HepG2 (cell line): ENCODE measurements around the gene YTHDF1. TPM values are rescaled to one million over a fixed set of nuclear protein-coding genes. Genes with fewer than 3 reads are reported as not detected.

Experiments
- ATAC-seq: fragments of 200-7000 bp; cut with Tn5 transposase; 3 replicates; pipeline ENCODE4 v1.9.1; 2020; ENCODE audit warnings: mild to moderate bottlenecking, moderate library complexity
- BruUV-seq: library from RNA; stranded (reverse); fragments of 400-500 nt; replicated peaks from 2 replicates; lab custom pipeline; 2021; lab: Mats Ljungman, UMichigan
- CTCF ChIA-PET: fragments of 300-600 bp; formaldehyde crosslinking; extraction: SDS; loops from one replicate; lab custom pipeline; 2021; ENCODE audit warnings: low total read pairs, inconsistent platforms, low intra/inter-chr PET ratio; lab: Yijun Ruan, JAX
- POLR2A ChIA-PET: fragments of 350-600 bp; sonication (Branson Sonifier 250); formaldehyde crosslinking; loops from one replicate; lab custom pipeline; 2020; ENCODE audit warnings: antibody characterized with exemption, inconsistent platforms; lab: Yijun Ruan, JAX
- DNase-seq: peaks from one replicate; pipeline ENCODE4 v3.0.0-alpha.2; 2015; ENCODE audit warnings: low spot score
- FAIRE-seq: peaks from 3 replicates; lab custom pipeline; 2011; peaks lifted over from hg19 to GRCh38; lab: Jason Lieb, UNC
- H2AFZ ChIP-seq: one replicate; pipeline ENCODE4 v1.6.1; 2011; ENCODE audit warnings: low read length, inconsistent platforms
- H3K27ac ChIP-seq: fragments of 300-600 bp; 3 replicates; pipeline ENCODE4 v1.8.0; 2011; ENCODE audit warnings: mixed run types, mild to moderate bottlenecking, mixed read lengths, low read length, inconsistent platforms; ENCODE audit not compliant: insufficient read depth; ENCODE audit errors: extremely low read length
- H3K27me3 ChIP-seq, 2 experiments: fragments of 200-600 bp in 1 of 2; 2 replicates in 1 of 2; 3 replicates in 1 of 2; pipeline versions ENCODE4 v1.6.0 to v1.8.0; 2011; ENCODE audit warnings: low read length in 2 of 2, mild to moderate bottlenecking in 2 of 2, moderate library complexity in 2 of 2, inconsistent platforms in 1 of 2; ENCODE audit not compliant: insufficient read depth in 2 of 2, control insufficient read depth in 1 of 2
- H3K36me3 ChIP-seq, 2 experiments: fragments of 200-600 bp in 1 of 2; replicated peaks in 1 of 2; 2 replicates in 1 of 2; 3 replicates in 1 of 2; pipeline versions ENCODE4 v1.5.1 to v1.8.0; 2011; ENCODE audit warnings: low read length in 2 of 2, inconsistent platforms in 1 of 2; ENCODE audit not compliant: insufficient read depth in 2 of 2, control insufficient read depth in 1 of 2
- H3K4me1 ChIP-seq: 2 replicates; pipeline ENCODE4 v1.5.1; 2012; ENCODE audit warnings: low read length, inconsistent platforms; ENCODE audit not compliant: insufficient read depth
- H3K4me2 ChIP-seq: 2 replicates; pipeline ENCODE4 v1.6.0; 2011; ENCODE audit warnings: low read depth, low read length, inconsistent platforms
- H3K4me3 ChIP-seq, 3 experiments: fragments of 200-600 bp in 1 of 3; sonication (generic), shearing (Covaris generic) in 1 of 3; replicated peaks in 1 of 3; 2 replicates each; pipeline ENCODE4 v1.5.1; 2011 to 2016; ENCODE audit warnings: low read length in 3 of 3, inconsistent platforms in 2 of 3, low read depth in 2 of 3, mild to moderate bottlenecking in 2 of 3, control low read depth in 1 of 3, mixed read lengths in 1 of 3; ENCODE audit not compliant: insufficient read depth in 1 of 3
- H3K79me2 ChIP-seq: one replicate; pipeline ENCODE4 v1.6.1; 2011; ENCODE audit warnings: low read length, inconsistent platforms; ENCODE audit not compliant: insufficient read depth
- H3K9ac ChIP-seq: 2 replicates; pipeline ENCODE4 v1.6.0; 2011; ENCODE audit warnings: mild to moderate bottlenecking, low read depth, low read length, inconsistent platforms; ENCODE audit not compliant: insufficient read depth
- H3K9me3 ChIP-seq: 2 replicates; pipeline ENCODE4 v1.5.1; 2012; ENCODE audit warnings: mild to moderate bottlenecking, low read length
- H4K20me1 ChIP-seq: 2 replicates; pipeline ENCODE4 v1.6.0; 2011; ENCODE audit warnings: inconsistent platforms, mild to moderate bottlenecking, low read length, moderate library complexity; ENCODE audit not compliant: insufficient read depth
- HIVEP1 ChIP-seq: sonication (generic); formaldehyde crosslinking; IDR thresholded peaks from 2 replicates; pipeline ENCODE4 v1.4.0; 2020; ENCODE audit warnings: mild to moderate bottlenecking, missing genetic modification reagents
- SMC3 ChIP-seq: IDR thresholded peaks from 2 replicates; pipeline ENCODE4 v1.6.1; 2011; ENCODE audit warnings: low read length, improper control_type of control experiment
- TBX2 ChIP-seq: sonication (generic); formaldehyde crosslinking; IDR thresholded peaks from 2 replicates; pipeline ENCODE4 v1.5.0; 2020; ENCODE audit warnings: missing genetic modification reagents, mild to moderate bottlenecking, borderline replicate concordance
- XBP1 ChIP-seq: sonication (generic); formaldehyde crosslinking; IDR thresholded peaks from 2 replicates; pipeline ENCODE4 v1.5.0; 2020; ENCODE audit warnings: missing genetic modification reagents
- ZBED4 ChIP-seq: sonication (generic); formaldehyde crosslinking; IDR thresholded peaks from 2 replicates; pipeline ENCODE4 v1.4.0; 2020; ENCODE audit warnings: missing genetic modification reagents, borderline replicate concordance
- ZNF253 ChIP-seq: sonication (generic); formaldehyde crosslinking; IDR thresholded peaks from 2 replicates; pipeline ENCODE4 v1.8.0; 2022; ENCODE audit warnings: mild to moderate bottlenecking, missing genetic modification reagents, borderline replicate concordance
- ZNF33B ChIP-seq: sonication (generic); formaldehyde crosslinking; IDR thresholded peaks from 2 replicates; pipeline ENCODE4 v1.5.1; 2020; ENCODE audit warnings: mild to moderate bottlenecking, missing genetic modification reagents
- ZNF343 ChIP-seq: sonication (generic); formaldehyde crosslinking; IDR thresholded peaks from 2 replicates; pipeline ENCODE4 v1.4.0; 2020; ENCODE audit warnings: mild to moderate bottlenecking, missing genetic modification reagents
- ZNF605 ChIP-seq: sonication (generic); formaldehyde crosslinking; IDR thresholded peaks from 2 replicates; pipeline ENCODE4 v1.8.0; 2022; ENCODE audit warnings: mild to moderate bottlenecking, missing genetic modification reagents
- ZNF747 ChIP-seq: sonication (generic); formaldehyde crosslinking; IDR thresholded peaks from 2 replicates; pipeline ENCODE4 v1.8.1; 2023; ENCODE audit warnings: missing genetic modification reagents, mild to moderate bottlenecking, borderline replicate concordance
- ZNF788 ChIP-seq: sonication (generic); formaldehyde crosslinking; IDR thresholded peaks from 2 replicates; pipeline ENCODE4 v1.5.0; 2020; ENCODE audit warnings: mild to moderate bottlenecking, missing genetic modification reagents, borderline replicate concordance
- WGBS: methylation state at CpG from one replicate; pipeline ENCODE4 v1.1.6; 2017; ENCODE audit warnings: low lambda C conversion rate; 5-methylcytosine and 5-hydroxymethylcytosine counted together
- in situ Hi-C: cut with HindIII; loops from 2 replicates; pipeline ENCODE4 v1.10.0; 2017; ENCODE audit warnings: low pct_unique_long_range_greater_than_20kb; ENCODE audit not compliant: extremely low pct_ligation_motif_present
- intact Hi-C: fragments of 100-400 bp; cut with micrococcal nuclease; formaldehyde crosslinking; loops from one replicate; pipeline ENCODE4 v1.10.0; 2022; ENCODE audit not compliant: unreplicated experiment
- polyA plus RNA-seq, 8 experiments: library from polyadenylated mRNA; depleted of rRNA in 3 of 8; stranded (reverse) in 7 of 8; unstranded in 1 of 8; fragments of >200 nt; fragmentation: Illumina TruSeq in 4 of 8; extraction: Trizol in 4 of 8; gene quantifications; 2 replicates each; pipeline versions ENCODE4 v1.2.1 to v1.2.3, GENCODE V29; 2011 to 2016; ENCODE audit warnings: low read depth in 4 of 8, missing spikeins in 1 of 8, mixed read lengths in 1 of 8; ENCODE audit not compliant: insufficient read depth in 1 of 8
- total RNA-seq, 5 experiments: library from RNA; depleted of rRNA; stranded (reverse); fragments of >200 nt; fragmentation: Illumina TruSeq; extraction: Trizol; gene quantifications; 2 replicates each; pipeline ENCODE4 v1.2.3, GENCODE V29; 2016; ENCODE audit warnings: low read depth in 1 of 5
- TF ChIP-seq, protein P1 (sequence below): sonication (generic); formaldehyde crosslinking; IDR thresholded peaks from 2 replicates; pipeline ENCODE4 v1.4.0; 2020; ENCODE audit warnings: missing genetic modification reagents, borderline replicate concordance

YTHDF1 gene
- total and polyA plus RNA-seq, 2 of the 13 experiments (the other 11 are each of a cell fraction or from before 2014, with no cell fraction given) = 34.5 to 37.7 TPM

GRCh38 chr20:63215101-63216040, 560 bp downstream of the YTHDF1 start (continued):
- TF ChIP-seq ZNF253 (CRISPR knock-in tag) = peak; percentile 81; the same call in 1 of the 2 replicates
- TF ChIP-seq, protein P1, sequence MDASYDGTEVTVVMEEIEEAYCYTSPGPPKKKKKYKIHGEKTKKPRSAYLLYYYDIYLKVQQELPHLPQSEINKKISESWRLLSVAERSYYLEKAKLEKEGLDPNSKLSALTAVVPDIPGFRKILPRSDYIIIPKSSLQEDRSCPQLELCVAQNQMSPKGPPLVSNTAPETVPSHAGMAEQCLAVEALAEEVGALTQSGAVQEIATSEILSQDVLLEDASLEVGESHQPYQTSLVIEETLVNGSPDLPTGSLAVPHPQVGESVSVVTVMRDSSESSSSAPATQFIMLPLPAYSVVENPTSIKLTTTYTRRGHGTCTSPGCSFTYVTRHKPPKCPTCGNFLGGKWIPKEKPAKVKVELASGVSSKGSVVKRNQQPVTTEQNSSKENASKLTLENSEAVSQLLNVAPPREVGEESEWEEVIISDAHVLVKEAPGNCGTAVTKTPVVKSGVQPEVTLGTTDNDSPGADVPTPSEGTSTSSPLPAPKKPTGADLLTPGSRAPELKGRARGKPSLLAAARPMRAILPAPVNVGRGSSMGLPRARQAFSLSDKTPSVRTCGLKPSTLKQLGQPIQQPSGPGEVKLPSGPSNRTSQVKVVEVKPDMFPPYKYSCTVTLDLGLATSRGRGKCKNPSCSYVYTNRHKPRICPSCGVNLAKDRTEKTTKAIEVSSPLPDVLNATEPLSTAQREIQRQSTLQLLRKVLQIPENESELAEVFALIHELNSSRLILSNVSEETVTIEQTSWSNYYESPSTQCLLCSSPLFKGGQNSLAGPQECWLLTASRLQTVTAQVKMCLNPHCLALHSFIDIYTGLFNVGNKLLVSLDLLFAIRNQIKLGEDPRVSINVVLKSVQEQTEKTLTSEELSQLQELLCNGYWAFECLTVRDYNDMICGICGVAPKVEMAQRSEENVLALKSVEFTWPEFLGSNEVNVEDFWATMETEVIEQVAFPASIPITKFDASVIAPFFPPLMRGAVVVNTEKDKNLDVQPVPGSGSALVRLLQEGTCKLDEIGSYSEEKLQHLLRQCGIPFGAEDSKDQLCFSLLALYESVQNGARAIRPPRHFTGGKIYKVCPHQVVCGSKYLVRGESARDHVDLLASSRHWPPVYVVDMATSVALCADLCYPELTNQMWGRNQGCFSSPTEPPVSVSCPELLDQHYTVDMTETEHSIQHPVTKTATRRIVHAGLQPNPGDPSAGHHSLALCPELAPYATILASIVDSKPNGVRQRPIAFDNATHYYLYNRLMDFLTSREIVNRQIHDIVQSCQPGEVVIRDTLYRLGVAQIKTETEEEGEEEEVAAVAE (CRISPR knock-in tag) = 0 out of 2 replicates have a peak, but pooled peaks have one; percentile 53
- TF ChIP-seq ZNF788 (CRISPR knock-in tag) = peak; percentile 67; the same call in 1 of the 2 replicates
- peak; percentile 47; the same call in 1 of the 2 replicates for TF ChIP-seq ZNF605 (CRISPR knock-in tag)
- TF ChIP-seq SMC3 = peak; percentile 56

DNA sequence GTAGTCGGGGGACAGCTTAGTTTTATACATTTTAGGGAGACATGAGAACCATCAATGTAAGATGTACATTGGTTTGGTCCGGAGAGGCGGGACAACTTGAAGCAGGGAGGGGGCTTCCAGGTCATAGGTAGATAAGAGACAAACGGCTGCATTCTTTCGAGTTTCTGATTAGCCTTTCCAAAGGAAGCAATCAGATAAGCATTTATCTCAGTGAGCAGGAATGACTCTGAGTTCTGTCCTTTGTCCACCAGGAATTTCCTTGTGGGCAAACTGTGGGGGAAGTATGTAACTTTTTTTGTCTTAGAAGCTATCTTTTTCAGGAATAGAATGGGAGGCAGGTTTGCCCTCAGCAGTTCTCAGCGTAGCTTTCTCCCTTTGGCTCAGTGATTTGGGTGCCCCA, 1.4 kb downstream of the YTHDF1 start:
- Histone ChIP-seq H3K27ac (peak overlapping the region; percentile 70), H2AFZ (no peak overlapping the region), H3K9me3 (no peaks in the 10 kb centered on the region), H3K4me2 (peak overlapping the region; percentile 84), H4K20me1 (peaks cover 55% of the 10 kb centered on the region), H3K4me3 (peak overlapping the region; percentile 74 to 97 (median 80)), H3K4me1 (peaks cover 77% of the 10 kb centered on the region), H3K79me2 (peaks cover 58% of the 10 kb centered on the region), H3K9ac (peak overlapping the region; percentile 97), H3K36me3 (peaks cover 28 to 51% of the 10 kb centered on the region in 2 experiments), H3K27me3 (peaks cover 6 to 20% of the 10 kb centered on the region in 2 experiments; a peak in 4 of 5 replicates)
- no peak for DNase-seq
- no peak for FAIRE-seq
- ChIA-PET CTCF (interaction anchor here (2.8 kb wide), 1 partner anchor 31 kb away, joined by 18 read pairs; no protein-coding TSS in a partner anchor), POLR2A (interaction anchor here (0.5 to 1.6 kb wide), 4 partner anchors 9 to 496 kb away, joined by 3 to 8 read pairs (median 4); partner anchors contain the start of gene ARFGAP1)
- in situ Hi-C loops = no loop called here
- intact Hi-C loops = no loop called here
- WGBS = 80% methylated on average over 6 of the region's 6 CpGs
- no peak for ATAC-seq
- no TSS peak for BruUV-seq
- TF ChIP-seq HIVEP1 (no peak), ZNF343 (CRISPR knock-in tag) (no peak), ZNF33B (CRISPR knock-in tag) (no peak), ZNF747 (CRISPR knock-in tag) (no peak), ZBED4 (no peak), XBP1 (CRISPR knock-in tag) (0 out of 2 replicates have a peak, but pooled peaks have one; percentile 10), TBX2 (CRISPR knock-in tag) (0 out of 2 replicates have a peak, but pooled peaks have one; percentile 2)
